PFSK-1 (cell line): Measurements from ENCODE around the gene MYH10.

Experiments
- FOXP2 ChIP-seq: optimal IDR thresholded peaks from 2 replicates; pipeline ENCODE3; 2011; ENCODE audit warnings: borderline replicate concordance, control low read depth, inconsistent platforms; ENCODE audit not compliant: insufficient read depth; ENCODE audit errors: extremely low read length, extremely low read depth
- POLR2AphosphoS5 ChIP-seq: IDR thresholded peaks from 2 replicates; pipeline ENCODE4 v1.6.1; 2012; ENCODE audit warnings: low read depth, mild to moderate bottlenecking, control low read depth, low read length, moderate library complexity
- REST ChIP-seq, 2 experiments: IDR thresholded peaks; 2 replicates each; pipeline versions ENCODE4 v1.6.1 to v1.8.0; 2011 to 2012; ENCODE audit warnings: low read depth in 2 of 2, low read length in 2 of 2, control low read depth in 1 of 2, inconsistent platforms in 1 of 2, mild to moderate bottlenecking in 1 of 2, moderate library complexity in 1 of 2; ENCODE audit not compliant: insufficient read depth in 1 of 2
- SIN3A ChIP-seq: IDR thresholded peaks from 2 replicates; pipeline ENCODE4 v1.6.1; 2012; ENCODE audit warnings: mild to moderate bottlenecking, low read length, moderate library complexity, borderline replicate concordance; ENCODE audit not compliant: insufficient read depth
- TAF1 ChIP-seq: IDR thresholded peaks from 2 replicates; pipeline ENCODE4 v1.6.1; 2012; ENCODE audit warnings: low read length, control low read depth, borderline replicate concordance; ENCODE audit not compliant: insufficient read depth

GRCh38 chr17:8651013-8651412, 20.5 kb upstream of the MYH10 start:
- TF ChIP-seq POLR2AphosphoS5: no peak
- TF ChIP-seq TAF1: no peak
- no peak for TF ChIP-seq SIN3A
- no peak for TF ChIP-seq REST (IDR thresholded peaks at IDR 0.05; ENCODE audit: insufficient read depth in 1 of 2, low read depth in 2 of 2, low read length in 2 of 2)
- TF ChIP-seq FOXP2: no peak
